Fibroblast of skin of left biceps (primary cell): Measurements from ENCODE around the gene ADORA2A.

Experiments
- DNase-seq, 2 experiments: peaks; one replicate each; pipeline ENCODE4 v3.0.0-alpha.2; 2013; ENCODE audit warnings: low read depth in 2 of 2

ADORA2A gene

GRCh38 chr22:24432059-24432853 is 4.9 kb downstream of the ADORA2A start:
- DNase-seq, result no peak

GRCh38 chr22:24433001-24433827 is 5.8 kb downstream of the ADORA2A start:
- no peak for DNase-seq

GRCh38 chr22:24433828-24434470 is 6.5 kb downstream of the ADORA2A start:
- no peak for DNase-seq

DNA sequence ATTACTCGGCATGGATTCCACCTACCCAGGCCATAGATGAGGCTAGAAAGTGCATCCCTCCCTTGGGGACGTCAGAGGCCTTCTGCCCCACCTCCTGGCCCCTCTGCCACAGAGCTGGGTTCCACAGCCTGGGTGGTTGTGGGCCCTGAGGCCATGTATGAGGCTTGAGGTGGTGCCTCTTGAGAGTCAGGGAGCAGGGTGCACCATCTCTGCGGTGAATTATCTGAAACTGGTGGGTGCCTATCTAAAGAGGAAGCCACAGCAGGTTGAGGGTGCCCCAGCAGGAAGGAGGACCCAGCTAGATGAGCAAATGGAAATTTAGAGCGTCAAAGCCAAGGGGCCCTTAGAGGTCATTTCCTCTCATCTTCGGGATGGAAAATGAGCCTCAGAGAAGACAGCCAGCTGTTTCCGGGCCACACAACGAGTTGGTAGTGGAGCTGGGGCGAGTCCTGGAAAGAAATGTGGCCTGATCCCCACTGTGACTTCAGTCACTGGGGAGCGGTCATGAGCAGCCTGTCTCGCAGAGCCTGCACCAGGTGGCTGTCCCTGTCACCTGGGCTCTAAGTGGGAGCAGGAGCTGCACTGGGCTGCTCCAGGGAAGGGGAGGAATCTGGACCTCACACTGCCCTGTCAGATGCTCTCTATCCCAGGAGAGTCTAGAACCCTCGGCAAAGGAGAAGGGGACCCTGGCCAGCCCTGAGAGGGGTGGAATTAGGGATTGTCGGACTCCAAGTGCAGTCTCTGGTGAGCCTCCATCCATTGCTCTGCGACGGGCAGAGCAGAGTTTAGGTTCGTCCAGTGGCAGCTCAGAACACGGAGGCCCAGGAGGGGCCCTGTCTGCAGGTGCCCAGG is 7.3 kb downstream of the ADORA2A start:
- no peak for DNase-seq

- DNase-seq, result no peak
Observed at GRCh38 chr22:24435323-24435645, 7.9 kb downstream of the ADORA2A start.

DNA sequence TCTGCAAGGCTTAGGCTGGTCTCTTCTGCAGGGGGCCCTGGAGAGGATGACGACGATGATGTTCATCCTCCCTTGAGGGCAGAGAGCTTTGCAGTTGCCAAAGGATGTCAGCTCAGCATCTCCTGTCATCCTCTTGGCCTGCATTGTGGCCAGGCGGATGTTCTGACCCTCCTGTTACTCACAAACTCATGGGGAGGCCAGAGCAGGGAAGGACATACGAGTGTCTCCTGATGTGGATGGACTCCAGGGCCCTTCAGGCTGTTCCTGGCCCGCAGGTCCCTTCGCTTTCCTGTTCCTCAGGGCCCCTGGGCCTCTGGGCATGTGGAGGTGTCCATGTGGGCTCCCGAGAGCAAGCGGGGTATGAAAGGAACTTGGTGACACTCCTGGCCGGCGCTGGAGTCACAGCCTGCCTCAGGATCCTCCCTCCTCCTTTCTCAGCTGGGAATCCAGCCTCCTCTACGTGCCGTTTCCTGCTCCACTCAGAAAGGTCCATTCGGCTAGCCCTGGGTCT is 8.5 kb downstream of the ADORA2A start:
- no peak for DNase-seq

- DNase-seq, result no peak
Observed at GRCh38 chr22:24436553-24436952, 9.2 kb downstream of the ADORA2A start.

- DNase-seq, result no peak
Observed at GRCh38 chr22:24437091-24437490, 9.7 kb downstream of the ADORA2A start.

DNA sequence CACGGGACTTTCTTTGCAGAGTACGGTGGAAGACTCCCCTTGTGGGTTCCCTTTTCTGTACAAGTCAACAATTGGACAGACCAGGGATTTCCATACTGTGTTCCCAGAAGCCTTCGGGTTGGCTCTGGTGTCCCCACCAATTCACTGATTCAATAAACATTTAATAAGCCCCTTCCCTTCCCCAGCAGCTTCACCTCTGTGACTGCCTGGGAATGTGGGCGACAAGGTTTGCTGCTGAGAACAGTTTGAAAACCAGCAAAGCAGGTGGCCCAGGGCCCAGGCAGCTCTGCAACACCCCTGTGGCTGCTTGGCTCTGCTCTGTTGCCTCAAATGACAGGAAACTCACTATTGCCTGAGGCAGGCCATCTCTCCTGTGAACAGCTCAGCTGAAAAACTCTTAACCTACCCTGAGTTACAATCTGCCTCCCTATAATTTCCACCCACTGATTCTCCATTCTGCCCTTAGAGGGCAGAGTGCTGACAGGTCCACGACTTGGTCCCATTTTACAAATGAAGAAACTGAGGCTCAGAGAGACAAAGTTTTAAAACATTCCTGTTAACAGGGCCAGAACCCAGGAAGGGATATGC is 10.4 kb downstream of the ADORA2A start:
- DNase-seq, result no peak

- DNase-seq, result no peak
Observed at GRCh38 chr22:24440270-24440717, 12.9 kb downstream of the ADORA2A start.

GRCh38 chr22:24440718-24441405 is 13.5 kb downstream of the ADORA2A start:
- no peak for DNase-seq

- no peak for DNase-seq
Observed at GRCh38 chr22:24441406-24442351, 14.3 kb downstream of the ADORA2A start.

- no peak for DNase-seq
Observed at GRCh38 chr22:24442352-24442744, 14.9 kb downstream of the ADORA2A start.

DNA sequence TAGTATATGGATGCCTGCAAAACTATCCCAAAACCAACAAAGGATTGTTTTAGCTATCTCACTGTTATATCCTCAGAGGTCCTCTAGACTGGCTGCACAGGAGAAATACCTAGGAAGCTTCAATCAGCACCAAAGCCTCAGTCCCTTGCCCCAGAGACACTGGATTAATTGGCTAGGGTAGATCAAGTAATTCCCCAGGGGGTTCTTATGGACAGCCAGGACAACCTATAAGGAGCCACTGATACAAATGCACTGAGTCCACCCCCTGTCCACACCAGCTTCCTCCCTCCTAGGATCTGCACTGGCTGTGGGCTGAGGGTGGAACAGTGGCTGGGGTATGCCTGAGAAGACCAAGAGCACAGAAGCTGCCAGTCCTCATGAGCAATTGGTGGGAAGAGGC is 16.3 kb downstream of the ADORA2A start:
- no peak for DNase-seq

DNA sequence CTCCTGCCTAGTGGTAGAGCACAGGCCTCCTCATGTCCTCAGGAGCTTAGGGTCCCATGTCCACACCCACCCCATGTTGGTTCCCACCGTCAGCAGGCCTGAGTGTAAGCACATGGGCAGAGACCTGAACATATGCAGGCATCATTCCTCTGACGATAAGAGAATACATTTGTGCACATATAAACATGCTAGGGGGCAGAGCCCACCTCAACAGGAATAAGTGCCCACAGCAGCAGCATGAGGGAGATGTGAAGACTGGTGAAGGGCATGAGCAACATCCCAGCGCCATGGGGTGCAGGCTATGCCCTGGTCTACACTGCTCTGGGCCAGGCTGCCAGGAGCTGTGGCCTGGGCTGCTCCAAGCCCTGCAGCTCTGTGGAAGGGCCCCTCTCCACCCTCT is 16.9 kb downstream of the ADORA2A start:
- no peak for DNase-seq

GRCh38 chr22:24444729-24445466 is 17.5 kb downstream of the ADORA2A start:
- no peak for DNase-seq

DNA sequence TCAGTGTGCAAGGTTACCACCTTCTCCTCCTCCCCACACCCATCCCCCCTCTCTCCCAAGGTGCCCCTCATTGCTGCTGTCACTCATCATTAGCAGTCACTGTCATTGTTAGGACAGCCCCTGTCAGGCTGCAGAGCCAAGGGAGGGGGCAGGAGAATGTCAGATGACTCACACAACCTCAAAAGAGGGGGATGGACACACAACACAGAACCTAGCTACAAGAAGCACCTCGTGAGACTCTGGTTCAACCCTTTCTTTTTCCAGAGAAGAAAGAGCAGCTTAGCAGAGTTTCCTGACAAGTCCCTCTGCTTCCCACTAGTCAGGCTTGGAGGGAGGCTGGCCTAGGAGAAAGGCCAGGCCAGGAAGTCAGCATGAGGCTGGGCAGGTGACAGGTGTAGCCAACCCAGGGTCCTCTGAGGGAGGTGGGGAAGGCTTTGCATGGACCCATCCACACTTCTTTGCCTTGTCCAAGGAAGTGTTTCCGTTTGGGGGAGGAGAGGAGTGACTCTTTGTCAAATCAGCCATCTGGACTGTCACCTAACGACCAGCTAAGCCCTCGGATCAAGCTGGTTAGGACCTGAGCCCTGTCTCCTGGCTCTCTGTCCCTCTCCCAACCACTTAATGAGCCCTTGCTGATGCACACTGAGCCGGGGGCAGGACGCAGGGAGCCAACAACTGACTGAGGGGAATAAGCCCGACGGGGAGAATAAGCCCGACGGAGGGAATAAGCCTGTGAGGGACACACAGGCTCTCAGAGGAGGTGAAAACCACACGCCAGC is 18.3 kb downstream of the ADORA2A start:
- no peak for DNase-seq

- DNase-seq, result no peak
Observed at GRCh38 chr22:24446260-24446611, 18.8 kb downstream of the ADORA2A start.
